IPS-18c (cell line): ENCODE data around the gene ABCB7.
"Not testable (repeated sequence)": the region's sequence is repeated elsewhere in the genome, so short reads cannot be mapped to it uniquely, and the experiment has no call there.

Source experiments
- H3K4me3 ChIP-seq: 2 replicates; pipeline ENCODE4 v1.7.0; 2013; ENCODE audit warnings: low read depth, mild to moderate bottlenecking, low read length, moderate library complexity; ENCODE audit not compliant: insufficient read depth
- H3K9me3 ChIP-seq: one replicate; pipeline ENCODE4 v1.6.1; 2013; ENCODE audit warnings: mild to moderate bottlenecking, low read length, moderate library complexity; ENCODE audit not compliant: control insufficient read depth, insufficient read depth

ABCB7 gene

DNA sequence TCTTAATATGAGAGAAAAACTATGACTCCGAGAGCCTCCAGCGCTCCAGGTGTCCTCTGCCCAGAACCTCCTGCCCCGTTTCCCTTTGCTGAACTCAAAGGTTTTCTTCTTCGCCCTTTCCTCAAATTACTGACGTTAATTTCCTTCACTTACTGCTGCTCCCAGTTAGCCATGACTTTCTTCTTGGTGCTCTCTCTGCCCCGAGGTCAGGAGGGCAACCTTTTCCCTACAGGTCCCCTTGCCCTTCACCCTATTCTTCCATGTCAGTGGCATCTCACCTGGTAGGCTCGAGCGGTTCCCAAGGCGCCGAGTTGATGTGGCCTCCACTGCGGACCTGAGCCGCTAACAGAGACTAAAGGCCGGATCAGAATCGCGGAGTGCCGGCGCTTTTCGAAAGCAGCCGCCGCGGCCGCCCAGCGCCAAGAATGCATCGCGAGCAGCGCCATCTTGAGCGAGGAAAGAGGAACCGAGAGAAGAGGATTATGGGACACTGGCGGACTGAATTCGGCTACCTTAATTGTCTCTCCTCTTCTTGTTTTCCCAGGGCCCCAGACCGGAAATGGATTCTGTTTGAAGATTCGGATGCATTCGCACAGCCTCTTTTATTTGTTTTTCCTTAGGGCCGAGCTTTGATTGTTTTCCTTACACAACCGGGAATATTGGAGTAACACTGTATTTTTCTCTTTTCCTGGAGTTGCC is at the start of gene ABCB7:
TSS of gene ABCB7 (minus strand) at position 457 of the 699 bp plus-strand sequence. CDS start at position 446, 11 bp downstream.
- H3K4me3 ChIP-seq = peak within 1 kb of the TSS; percentile 70
- peaks cover 3% of the 10 kb centered on the region for H3K9me3 ChIP-seq

DNA sequence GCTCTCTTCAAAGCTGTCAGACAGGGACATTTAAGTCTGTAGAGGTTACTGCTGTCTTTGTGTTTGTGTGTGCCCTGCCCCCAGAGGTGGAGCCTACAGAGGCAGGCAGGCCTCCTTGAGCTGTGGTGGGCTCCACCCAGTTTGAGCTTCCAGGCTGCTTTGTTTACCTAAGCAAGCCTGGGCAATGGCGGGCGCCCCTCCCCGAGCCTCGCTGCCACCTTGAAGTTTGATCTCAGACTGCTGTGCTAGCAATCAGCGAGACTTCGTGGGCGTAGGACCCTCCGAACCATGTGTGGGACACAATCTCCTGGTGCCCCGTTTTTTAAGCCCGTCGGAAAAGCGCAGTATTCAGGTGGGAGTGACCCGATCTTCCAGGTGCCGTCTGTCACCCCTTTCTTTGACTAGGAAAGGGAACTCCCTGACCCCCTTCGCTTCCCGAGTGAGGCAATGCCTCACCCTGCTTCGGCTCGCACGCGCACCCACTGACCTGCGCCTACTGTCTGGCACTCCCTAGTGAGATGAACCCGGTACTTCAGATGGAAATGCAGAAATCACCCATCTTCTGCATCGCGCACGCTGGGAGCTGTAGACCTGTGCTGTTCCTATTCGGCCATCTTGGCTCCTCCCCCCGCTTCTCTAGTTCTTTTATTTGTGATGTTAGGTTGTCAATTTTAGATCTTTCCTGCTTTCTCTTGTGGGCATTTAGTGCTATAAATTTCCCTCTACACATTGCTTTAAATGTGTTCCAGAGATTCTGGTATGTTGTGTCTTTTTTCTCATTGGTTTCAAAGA is 32.5 kb upstream of the ABCB7 start:
- not testable (repeated sequence) for H3K9me3 ChIP-seq, H3K4me3 ChIP-seq

DNA sequence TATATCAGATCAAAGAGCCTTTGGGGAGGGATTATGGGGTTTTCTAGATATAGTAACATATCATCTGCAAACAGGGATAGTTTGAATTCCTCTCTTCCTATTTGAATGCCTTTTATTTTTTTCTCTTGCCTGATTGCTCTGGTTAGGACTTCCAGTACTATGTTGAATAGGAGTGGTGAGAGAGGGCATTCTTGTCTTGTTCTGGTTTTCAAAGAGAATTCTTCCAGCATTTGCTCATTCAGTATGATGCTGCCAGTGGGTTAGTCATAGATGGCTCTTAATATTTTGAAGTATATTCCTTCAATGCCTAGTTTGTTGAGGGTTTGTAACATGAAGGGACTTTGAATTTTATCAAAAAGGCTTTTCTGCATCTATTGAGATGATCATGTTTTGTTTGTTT is 25.6 kb upstream of the ABCB7 start:
- Histone ChIP-seq H3K4me3 (no peak overlapping the region), H3K9me3 (peaks cover 2% of the 10 kb centered on the region)

DNA sequence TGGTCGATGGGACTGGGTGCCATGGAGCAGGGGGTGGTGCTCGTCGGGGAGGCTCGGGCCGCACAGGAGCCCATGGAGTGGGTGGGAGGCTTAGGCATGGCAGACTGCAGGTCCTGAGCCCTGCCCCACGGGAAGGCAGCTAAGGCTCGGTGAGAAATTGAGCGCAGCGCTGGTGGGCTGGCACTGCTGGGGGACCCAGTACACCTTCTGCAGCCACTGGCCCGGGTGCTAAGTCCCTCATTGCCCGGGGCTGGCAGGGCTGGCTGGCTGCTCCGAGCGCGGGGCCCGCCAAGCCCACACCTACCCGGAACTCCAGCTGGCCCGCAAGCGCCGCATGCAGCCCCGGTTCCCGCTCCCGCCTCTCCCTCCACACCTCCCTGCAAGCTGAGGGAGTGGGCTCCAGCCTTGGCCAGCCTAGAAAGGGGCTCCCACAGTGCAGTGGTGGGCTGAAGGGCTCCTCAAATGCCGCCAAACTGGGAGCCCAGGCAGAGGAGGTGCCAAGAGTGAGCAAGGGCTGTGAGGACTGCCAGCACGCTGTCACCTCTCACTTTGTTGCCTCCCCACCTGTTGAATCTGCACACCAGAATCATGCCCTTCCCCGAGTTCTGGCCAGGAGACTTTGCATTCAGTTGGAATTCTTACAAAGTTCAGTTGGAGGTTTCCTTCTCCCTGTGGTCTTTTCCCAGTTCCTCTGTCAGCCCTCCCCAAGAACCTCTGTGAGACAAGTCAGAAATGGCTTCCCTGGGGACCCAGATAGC is 23.6 kb upstream of the ABCB7 start:
- H3K4me3 ChIP-seq, H3K9me3 ChIP-seq: not testable (repeated sequence)

DNA sequence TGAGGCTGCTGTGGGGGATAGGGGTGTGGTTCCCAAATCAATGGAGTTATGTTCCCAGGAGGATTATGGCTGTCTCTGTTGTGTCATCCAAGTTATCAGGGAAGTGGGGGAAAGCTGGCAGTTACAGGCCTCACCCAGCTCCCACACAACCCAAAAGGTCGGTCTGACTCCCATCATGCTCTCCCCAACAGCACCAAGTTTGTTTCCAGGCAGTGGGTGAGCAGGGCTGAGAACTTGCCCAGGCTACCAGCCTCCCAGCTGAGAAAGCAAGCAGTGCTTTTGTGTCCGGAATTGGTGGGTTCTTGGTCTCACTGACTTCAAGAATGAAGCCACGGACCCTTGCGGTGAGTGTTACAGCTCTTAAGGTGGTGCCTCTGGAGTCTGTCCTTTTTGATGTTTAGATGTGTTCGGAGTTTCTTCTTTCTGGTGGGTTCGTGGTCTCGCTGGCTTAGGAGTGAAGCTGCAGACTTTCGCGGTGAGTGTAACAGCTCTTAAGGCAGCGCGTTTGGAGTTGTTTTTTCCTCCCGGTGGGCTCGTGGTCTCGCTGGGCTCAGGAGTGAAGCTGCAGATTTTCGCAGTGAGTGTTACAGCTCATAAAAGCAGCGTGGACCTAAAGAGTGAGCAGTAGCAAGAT is 16.3 kb upstream of the ABCB7 start:
- H3K4me3 ChIP-seq, H3K9me3 ChIP-seq: not testable (repeated sequence)

DNA sequence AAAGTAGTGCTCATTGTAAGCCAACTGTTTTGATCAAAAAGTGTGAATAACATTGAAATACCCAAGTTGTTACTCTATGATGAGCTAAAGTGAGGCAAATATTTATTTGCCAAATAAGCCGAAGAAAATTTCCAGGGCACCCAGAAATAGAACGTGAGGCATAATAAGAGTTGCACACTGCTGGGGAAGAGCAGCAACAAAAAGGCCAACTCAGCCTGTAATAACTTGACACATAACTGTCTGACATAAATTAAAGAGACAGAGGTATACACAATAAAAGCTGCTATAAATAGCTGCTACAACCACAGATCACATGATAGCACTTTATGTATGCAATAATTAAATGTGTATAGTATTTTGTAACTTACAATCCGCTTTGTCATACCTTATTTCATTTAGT is 2.0 kb upstream of the ABCB7 start:
- Histone ChIP-seq H3K4me3 (no peak overlapping the region), H3K9me3 (peaks cover 3% of the 10 kb centered on the region)

DNA sequence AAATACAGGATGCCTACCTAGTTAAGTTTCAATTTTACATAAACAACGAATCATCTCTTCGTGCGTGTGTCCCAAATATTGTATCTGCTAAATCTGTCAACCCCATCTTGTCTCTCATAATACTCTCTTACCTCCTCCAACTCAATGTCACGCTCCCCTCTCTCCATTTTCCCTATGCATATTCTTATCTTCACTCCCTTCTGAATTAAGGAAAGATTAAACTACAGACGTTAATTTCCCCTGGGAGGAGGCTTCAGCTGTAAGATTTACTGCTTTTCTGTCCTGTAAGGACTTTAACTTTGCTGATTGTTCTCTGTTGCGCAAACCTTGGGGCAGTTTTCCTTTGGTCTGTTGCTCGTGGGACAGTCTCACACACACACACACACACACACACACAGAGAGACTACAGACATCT is 455 bp upstream of the ABCB7 start:
- Histone ChIP-seq H3K4me3 (peak overlapping the region; percentile 70), H3K9me3 (peaks cover 3% of the 10 kb centered on the region)

DNA sequence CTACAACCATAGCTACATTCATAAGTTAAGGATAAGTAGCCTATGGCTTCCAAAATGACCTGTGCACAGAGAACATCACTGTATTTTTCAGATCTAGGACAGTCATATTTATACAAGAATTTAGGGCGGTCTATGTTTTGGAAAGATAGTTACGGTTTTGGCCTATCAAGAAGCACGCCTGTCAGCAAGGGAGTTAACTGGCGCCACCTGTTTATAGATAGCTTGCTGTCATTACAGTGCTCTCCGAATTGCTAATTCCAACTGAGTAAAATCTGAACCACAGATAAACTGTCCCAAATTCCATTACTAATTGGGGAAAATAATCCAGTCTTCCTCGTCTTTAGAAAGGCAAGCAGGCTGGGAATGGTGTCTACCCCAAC is 646 bp downstream of the ABCB7 start:
- Histone ChIP-seq H3K4me3 (peak overlapping the region; percentile 70), H3K9me3 (peaks cover 3% of the 10 kb centered on the region)

DNA sequence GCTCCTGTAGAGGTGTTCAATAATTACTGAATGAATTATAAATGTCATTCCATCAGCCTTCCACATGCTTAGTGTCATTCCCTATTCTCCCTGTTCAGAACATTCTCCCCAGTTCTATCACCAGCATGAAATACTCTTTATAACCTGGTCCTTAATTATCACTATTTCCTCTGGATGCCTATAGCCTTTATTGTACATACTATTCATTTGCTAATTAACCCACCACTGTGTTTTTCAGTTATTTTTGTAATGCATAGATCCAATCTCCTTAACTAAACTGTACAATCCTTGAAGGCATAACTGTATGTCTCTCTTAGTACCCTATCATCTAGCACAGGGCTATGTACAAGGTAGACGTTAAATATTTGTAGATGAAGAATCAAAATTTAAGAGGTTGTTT is 1.2 kb downstream of the ABCB7 start:
- no peak overlapping the region for H3K4me3 ChIP-seq
- peaks cover 3% of the 10 kb centered on the region for H3K9me3 ChIP-seq

DNA sequence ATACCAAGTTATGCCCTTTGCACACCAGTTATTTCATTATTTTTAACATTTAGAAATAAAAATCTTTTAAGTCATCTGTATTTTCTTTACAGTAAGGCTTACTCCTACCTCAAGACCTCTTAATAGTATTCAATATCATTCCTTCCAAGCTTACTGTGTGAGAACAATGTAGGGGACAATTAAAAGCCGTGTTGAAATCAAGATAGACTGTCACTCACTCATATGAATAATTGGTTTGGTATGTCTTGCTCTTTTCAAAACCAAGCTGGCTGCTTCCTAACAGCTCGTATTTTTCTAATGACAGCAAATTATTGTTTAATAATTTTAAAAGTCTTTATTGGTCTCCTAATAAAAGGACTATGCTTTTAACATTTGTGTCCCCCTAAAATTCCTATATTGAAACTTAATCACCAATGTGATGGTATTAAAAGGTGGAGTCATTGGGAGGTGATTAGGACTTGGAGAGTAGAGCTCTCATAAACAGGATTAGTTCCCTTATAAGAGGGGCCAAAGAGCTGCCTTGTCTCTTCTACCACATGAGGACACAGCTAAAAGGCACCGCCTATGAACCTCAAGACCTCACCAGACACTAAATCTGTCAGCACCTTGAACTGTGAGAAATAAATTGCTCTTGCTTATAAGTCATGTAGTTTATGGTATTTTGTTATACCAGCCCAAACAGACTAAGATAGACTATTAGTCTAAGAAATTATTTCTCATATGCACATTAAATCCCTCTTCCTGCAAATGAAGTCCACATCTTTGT is 4.1 kb downstream of the ABCB7 start:
- H3K9me3 ChIP-seq = peaks cover 3% of the 10 kb centered on the region
- no peak overlapping the region for H3K4me3 ChIP-seq

DNA sequence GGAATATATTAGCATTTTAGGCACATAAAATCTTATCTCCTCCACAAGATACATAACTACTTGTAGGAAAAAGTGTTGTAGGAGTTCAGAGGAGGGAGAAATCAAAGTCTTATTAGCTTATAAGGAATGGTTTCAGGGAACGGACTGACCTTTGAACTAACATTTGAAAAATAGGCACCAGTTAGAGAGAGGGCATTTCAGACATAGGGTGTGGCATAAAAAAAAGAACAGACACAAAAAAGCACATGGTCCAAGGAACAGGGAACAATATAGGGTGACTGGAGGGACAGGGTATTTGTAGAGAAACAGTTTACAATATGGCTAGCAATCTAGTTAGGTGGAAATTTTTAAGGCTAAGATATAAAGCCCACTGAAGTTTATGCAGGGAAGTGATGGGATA is 6.4 kb downstream of the ABCB7 start:
- Histone ChIP-seq H3K9me3 (no peaks in the 10 kb centered on the region), H3K4me3 (no peak overlapping the region)

DNA sequence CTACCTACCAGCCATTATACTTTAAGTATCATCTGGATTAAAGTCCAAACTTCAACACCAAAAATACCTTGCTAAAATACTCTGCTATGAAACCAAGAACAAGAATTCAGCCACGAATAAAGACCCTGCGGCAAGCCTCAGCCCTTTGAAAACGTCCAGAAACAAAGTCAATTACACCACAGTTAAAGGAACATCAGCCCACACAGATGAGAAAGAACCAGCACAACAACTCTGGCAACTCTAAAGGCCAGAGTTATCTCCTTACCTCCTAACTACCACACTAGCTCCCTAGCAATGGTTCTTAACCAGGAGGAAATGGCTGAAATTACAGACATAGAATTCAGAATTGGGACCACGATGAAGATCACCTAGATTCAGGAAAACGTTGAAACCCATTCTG is 23.4 kb downstream of the ABCB7 start:
- Histone ChIP-seq H3K4me3 (no peak overlapping the region), H3K9me3 (peaks cover 6% of the 10 kb centered on the region)

DNA sequence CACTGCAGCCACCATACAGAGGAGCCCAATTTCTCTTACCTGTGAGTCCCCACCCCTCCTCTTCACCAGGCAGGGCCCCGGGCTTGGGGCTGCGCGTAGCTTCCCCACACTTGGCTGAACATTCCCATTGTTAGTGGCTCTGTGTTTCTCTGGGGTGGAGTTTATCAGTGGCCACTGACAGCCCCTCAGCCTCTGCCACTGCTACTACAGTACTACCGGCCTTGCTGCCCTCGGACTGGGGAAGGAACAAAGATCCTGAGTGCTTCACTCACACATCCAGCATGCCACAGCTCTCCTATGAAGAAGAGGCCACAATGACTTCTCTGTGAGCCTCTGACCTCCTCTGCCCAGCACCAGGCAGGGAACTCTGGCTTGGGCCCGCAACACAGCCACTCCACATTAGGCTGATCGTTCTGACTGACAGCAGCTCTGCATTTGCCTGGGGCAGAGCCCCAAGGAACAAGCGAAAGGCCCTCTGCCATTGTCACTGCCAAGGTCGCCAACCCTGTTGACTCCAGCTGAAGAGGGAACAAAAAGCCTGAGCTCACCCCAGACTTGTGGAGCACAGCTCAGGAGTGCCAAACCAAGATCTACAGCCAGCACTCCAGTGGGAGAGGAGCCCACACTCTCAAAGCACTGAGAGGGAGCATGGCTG is 24.0 kb downstream of the ABCB7 start:
- H3K9me3 ChIP-seq = peaks cover 6% of the 10 kb centered on the region
- H3K4me3 ChIP-seq = no peak overlapping the region; the same call in 1 of the 2 replicates

DNA sequence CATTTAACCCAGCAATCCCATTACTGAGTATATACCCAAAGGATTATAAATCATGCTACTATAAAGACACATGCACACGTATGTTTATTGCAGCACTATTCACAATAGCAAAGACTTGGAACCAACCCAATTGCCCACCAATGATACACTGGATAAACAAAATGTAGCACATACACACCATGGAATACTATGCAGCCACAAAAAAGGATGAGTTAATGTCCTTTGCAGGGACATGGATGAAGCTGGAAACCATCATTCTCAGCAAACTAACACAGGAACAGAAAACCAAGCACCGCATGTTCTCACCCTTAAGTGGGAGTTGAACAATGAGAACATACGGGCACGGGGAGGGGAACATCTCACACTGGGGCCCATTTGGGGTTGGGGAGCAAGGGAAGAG is 27.0 kb downstream of the ABCB7 start:
- not testable (repeated sequence) for H3K4me3 ChIP-seq, H3K9me3 ChIP-seq

DNA sequence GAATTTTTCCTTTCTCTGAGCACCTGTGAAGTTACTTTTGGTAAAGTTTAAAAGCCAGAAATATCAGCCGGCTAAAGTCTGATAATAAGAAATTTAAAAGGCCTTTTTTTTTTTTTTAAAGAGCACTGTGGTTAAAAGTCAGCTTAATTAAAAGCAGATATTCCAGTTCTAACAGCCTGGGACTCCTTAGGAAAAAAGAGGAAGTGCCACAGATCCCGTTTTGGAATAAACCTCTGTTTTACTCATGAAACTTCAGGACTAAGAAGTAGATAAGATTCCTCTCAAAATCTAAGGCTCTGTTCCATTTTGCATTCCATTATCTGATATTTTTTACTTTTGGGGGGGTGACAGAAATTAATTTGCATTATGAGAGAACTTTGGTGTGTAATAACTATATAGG is 37.8 kb downstream of the ABCB7 start:
- H3K9me3 ChIP-seq = peaks cover 5% of the 10 kb centered on the region

DNA sequence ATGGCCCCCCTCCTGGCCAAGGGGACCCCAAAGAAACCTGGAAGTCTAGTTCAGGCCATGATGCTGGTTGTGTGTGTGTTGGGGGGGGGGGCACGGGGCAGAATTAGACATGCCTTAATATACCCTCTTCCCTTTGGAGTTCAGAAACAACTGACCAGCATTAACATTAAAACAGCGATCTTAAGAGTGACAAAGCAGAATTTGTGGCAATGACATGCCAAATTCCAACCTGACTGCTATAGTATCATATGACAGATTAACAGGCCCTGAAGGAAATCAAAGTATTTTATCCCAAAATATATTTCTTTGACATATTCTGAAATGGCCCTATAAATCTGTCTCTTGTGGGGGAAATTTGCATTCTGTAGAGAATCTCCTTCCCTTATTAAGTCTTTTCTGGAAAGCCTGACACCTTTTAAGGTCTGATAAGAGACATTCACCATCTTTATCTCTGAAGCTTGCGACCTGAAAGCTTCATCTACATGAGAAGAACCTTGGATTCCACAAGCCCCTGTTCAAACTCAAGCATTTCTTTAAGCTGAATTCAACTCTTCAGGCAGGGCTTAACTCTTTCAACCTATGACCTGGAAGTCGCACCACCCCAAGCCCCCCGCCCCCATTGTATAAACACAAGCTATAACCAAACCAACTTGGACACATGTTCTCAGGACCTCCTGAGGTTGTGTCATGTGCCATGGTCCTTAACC is 40.2 kb downstream of the ABCB7 start:
- peaks cover 5% of the 10 kb centered on the region for H3K9me3 ChIP-seq
- no peak overlapping the region for H3K4me3 ChIP-seq

More for the DNA sequence above, 37.8 kb downstream of the ABCB7 start:
- no peak overlapping the region for H3K4me3 ChIP-seq
